Measurements from ENCODE around the gene MICAL3.

GRCh38 chr22:17787716-17788330 lies 236.5 kb downstream of the MICAL3 start:
- TF ChIP-seq CTCF (IDR thresholded peaks at IDR 0.05) (no peak), POLR2A (IDR thresholded peaks at IDR 0.05) (no peak)
